ENCODE measurements around the gene ARNT2.

The ARNT2 gene

GRCh38 chr15:80550219-80550907 lies 146.2 kb downstream of the ARNT2 start:
- DNase-seq (ENCODE audit: extremely low spot score): no peak
- ChIA-PET POLR2A (no interaction called here), CTCF (interaction anchor here (2.3 kb wide), 1 partner anchor 226 kb away, joined by 5 read pairs; no protein-coding TSS in a partner anchor)
- TF ChIP-seq, protein P1, sequence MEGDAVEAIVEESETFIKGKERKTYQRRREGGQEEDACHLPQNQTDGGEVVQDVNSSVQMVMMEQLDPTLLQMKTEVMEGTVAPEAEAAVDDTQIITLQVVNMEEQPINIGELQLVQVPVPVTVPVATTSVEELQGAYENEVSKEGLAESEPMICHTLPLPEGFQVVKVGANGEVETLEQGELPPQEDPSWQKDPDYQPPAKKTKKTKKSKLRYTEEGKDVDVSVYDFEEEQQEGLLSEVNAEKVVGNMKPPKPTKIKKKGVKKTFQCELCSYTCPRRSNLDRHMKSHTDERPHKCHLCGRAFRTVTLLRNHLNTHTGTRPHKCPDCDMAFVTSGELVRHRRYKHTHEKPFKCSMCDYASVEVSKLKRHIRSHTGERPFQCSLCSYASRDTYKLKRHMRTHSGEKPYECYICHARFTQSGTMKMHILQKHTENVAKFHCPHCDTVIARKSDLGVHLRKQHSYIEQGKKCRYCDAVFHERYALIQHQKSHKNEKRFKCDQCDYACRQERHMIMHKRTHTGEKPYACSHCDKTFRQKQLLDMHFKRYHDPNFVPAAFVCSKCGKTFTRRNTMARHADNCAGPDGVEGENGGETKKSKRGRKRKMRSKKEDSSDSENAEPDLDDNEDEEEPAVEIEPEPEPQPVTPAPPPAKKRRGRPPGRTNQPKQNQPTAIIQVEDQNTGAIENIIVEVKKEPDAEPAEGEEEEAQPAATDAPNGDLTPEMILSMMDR (IDR thresholded peaks at IDR 0.05; ENCODE audit: control extremely low read depth, extremely low read depth, low read depth, missing control alignments): no peak

DNA sequence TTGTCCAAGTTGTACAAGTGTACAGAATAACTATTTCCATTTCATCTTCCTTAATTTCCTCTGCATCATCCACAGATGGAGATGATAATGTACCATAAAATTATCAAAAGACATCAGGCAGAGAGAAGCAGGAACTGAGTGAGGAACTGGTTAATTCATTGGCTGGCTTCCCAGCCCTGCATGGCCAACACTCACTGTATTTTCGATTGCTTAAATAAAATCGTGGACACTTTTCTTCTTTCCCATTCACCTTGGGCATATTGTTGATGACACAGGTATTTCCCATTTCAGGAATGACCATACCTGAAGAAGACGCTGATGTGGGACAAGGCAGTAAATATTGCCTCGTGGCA lies 146.7 kb downstream of the ARNT2 start:
- POLR2A ChIA-PET: no interaction called here
- CTCF ChIA-PET: interaction anchor here (1.0 to 2.3 kb wide), 2 partner anchors 17 to 226 kb away, joined by 3 to 5 read pairs; no protein-coding TSS in a partner anchor
- TF ChIP-seq, protein P1 (IDR thresholded peaks at IDR 0.05; ENCODE audit: control extremely low read depth, extremely low read depth, low read depth, missing control alignments): no peak

DNA sequence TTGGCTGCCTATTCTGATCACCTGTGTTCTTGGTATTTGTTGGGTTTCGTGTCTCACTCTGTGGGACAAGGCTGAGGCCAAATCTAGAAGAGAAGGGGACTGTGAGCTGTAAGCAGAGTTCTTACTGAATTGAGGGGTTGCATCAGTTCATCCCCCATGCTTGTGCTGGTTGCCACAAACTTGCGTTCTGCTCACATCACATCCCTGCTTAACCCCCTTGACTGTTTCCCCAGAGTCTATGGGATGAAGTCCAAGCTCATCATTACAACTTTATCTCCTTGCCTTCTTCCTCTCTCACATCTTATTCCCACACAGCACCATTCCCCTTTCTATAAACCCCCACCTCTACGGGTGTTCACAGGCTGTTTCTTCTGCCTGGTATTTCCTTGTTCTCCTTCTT lies 147.2 kb downstream of the ARNT2 start:
- ChIA-PET CTCF (interaction anchor here (1.0 to 2.3 kb wide), 2 partner anchors 17 to 225 kb away, joined by 3 to 5 read pairs; no protein-coding TSS in a partner anchor), POLR2A (no interaction called here)
- DNase-seq (ENCODE audit: extremely low spot score): no peak
- TF ChIP-seq, protein P1 (IDR thresholded peaks at IDR 0.05; ENCODE audit: control extremely low read depth, extremely low read depth, low read depth, missing control alignments): no peak

More for the DNA sequence above, 146.7 kb downstream of the ARNT2 start:
- DNase-seq (ENCODE audit: extremely low spot score): no peak

GRCh38 chr15:80554560-80554959 lies 150.4 kb downstream of the ARNT2 start:
- ChIA-PET POLR2A (no interaction called here), CTCF (interaction anchor here (0.7 to 1.4 kb wide), 2 partner anchors 13 to 21 kb away, joined by 4 read pairs; no protein-coding TSS in a partner anchor)
- TF ChIP-seq, protein P1 (IDR thresholded peaks at IDR 0.05; ENCODE audit: control extremely low read depth, extremely low read depth, low read depth, missing control alignments): no peak
- no peak for DNase-seq (ENCODE audit: extremely low spot score)

GRCh38 chr15:80556694-80557367 lies 152.6 kb downstream of the ARNT2 start:
- ChIA-PET CTCF (no interaction called here), POLR2A (no interaction called here)
- DNase-seq (ENCODE audit: extremely low spot score): no peak
- TF ChIP-seq, protein P1 (IDR thresholded peaks at IDR 0.05; ENCODE audit: control extremely low read depth, extremely low read depth, low read depth, missing control alignments): no peak

DNA sequence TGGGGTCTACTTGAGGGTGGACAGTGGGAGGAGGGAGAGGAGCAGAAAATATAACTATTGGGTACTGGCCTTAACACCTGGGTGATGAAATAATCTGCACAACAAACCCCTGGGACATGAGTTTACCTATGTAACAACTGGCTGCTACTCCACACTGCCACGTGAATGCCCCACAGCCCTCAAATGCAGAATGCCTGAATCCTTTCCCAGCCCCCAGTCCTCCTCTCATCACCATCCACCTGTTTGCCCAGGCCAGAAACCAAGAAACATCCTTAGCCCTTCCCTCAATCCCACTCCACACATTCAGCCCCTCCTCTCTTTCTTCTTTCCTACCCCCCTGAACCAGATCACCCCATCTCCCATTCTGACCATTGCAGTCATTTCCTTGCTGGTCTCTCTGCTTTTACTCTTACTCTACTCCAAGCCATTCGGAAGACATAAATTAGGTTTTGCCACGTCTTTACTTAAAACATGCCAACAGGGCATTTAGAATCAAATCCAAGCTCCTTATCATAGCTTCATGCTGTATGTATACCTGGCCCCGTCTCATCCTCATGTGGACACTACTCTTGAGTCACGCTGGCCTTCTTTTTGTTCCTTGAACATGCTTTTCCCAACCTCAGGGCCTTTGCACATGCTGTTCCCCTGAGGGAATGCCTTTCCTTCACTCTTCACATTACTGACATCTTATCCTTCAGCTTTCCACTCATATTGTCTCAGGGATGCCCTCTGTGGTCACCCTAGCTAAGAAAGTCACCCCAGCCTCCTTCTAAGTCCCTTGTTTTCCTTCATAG lies 153.5 kb downstream of the ARNT2 start:
- ChIA-PET CTCF (no interaction called here), POLR2A (no interaction called here)
- TF ChIP-seq, protein P1 (IDR thresholded peaks at IDR 0.05; ENCODE audit: control extremely low read depth, extremely low read depth, low read depth, missing control alignments): no peak
- DNase-seq (ENCODE audit: extremely low spot score): no peak
